Pancreas (tissue), 10 donors: ENCODE results near the gene ESRRA. TPM values are rescaled to one million over a fixed set of nuclear protein-coding genes. Genes with fewer than 3 reads are reported as not detected.
A peak's percentile ranks its signal among the peaks of the same experiment; 100 is the strongest.

Experiments
- ATAC-seq, 4 donors: fragments of 200-7000 bp; cut with Tn5 transposase; one replicate each; pipeline versions ENCODE4 v1.8.0 to v1.9.1; 2020; ENCODE audit warnings: mild to moderate bottlenecking in 4 of 4, moderate library complexity in 4 of 4
- DNase-seq, 6 donors: peaks; one replicate each; pipeline ENCODE4 v3.0.0-alpha.2; 2020
- FAIRE-seq: peaks from 2 replicates; lab custom pipeline; 2012; peaks lifted over from hg19 to GRCh38; lab: Jason Lieb, UNC
- H3K27ac ChIP-seq, 4 donors: fragments of 200-600 bp; sonication (generic); 1 replicate in 3 of 4; 2 replicates in 1 of 4; pipeline versions ENCODE4 v1.5.0 to v1.8.0; 2020
- H3K27me3 ChIP-seq, 4 donors: fragments of 200-600 bp; one replicate each; pipeline ENCODE4 v1.8.0; 2021
- H3K36me3 ChIP-seq, 3 donors: fragments of 200-600 bp; sonication (generic) in 1 of 3; one replicate each; pipeline versions ENCODE4 v1.5.0 to v1.8.0; 2020 to 2021
- H3K4me1 ChIP-seq, 3 donors: fragments of 200-600 bp; one replicate each; pipeline ENCODE4 v1.8.0; 2021
- H3K4me3 ChIP-seq, 4 donors: fragments of 200-600 bp; sonication (generic) in 2 of 4; one replicate each; pipeline versions ENCODE4 v1.5.0 to v1.8.0; 2020 to 2021
- H3K9me3 ChIP-seq, 4 donors: fragments of 200-600 bp; one replicate each; pipeline ENCODE4 v1.8.0; 2021
- WGBS, 2 donors: extraction: QIAGEN DNeasy Blood & Tissue Kit; methylation state at CpG; one replicate each; pipeline ENCODE4 v1.1.7; 2013; 5-methylcytosine and 5-hydroxymethylcytosine counted together
- intact Hi-C, 3 donors: fragments of 100-400 bp; cut with DNase I; formaldehyde crosslinking; loops; one replicate each; pipeline versions ENCODE4 v1.11.1 to v1.14.2; 2022
- polyA plus RNA-seq, 2 donors: library from polyadenylated mRNA; stranded (reverse); fragments of 200-250 nt; gene quantifications; one replicate each; pipeline ENCODE4 v1.2.3, GENCODE V29; 2013
- total RNA-seq, 6 donors: library from RNA; stranded (reverse); fragmentation: NEBNext Ultra II Directional in 4 of 6; extraction: Animal tissue kit (Norgen Biotek cat#: 25700) in 4 of 6; gene quantifications; one replicate each; pipeline versions ENCODE4 v1.2.1 to v1.2.4, GENCODE V29; 2021 to 2023
- TF ChIP-seq, protein P1 (sequence below), 4 donors: fragments of 200-600 bp; sonication (generic) in 3 of 4; IDR thresholded peaks; one replicate each; pipeline versions ENCODE4 v1.5.0 to v1.8.0; 2021; ENCODE audit warnings: antibody characterized with exemption in 4 of 4
- donor health status: healthy with polysubstance abuse.
- donor health status: DM: no; HTN: no; CAD: no; lungs with moderate emphysema.
- donor health status: DM: no; HTN: no; CAD: no.
- donor health status: control.
- donor health status: control.
- donor health status: Bipolar disorder and iron deficiency.
- donor health status: DM: yes; HTN: yes; CAD: no.
- donor health status: DM: no; HTN: no; CAD: no.
- donor health status: DM: no; HTN: no; CAD: no.
- donor health status: DM: yes; HTN: yes; CAD: no.

The ESRRA gene
- total and polyA plus RNA-seq, 8 donors, result 28.0 to 62.3 (median 42.2) TPM

DNA sequence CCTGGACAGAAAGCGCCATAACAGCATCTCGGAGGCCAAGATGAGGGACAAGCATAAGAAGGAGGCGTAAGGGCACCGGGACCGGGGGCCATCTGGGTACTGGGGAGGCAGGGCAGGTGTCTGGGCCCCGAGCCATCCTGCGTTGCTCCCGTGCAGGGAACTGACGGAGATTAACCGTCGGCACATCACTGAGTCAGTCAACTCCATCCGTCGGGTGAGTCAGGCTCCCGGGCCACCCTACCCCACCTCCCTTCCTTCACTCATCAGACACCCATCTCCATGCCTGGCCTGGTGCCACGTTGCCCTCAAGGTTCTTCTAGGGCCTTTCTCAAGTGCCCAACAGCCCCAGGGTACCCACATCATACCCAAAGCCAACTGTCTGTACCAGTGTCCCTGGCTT is 39.0 kb upstream of the ESRRA start:
- 86% methylated on average over 15 of the region's 15 CpGs for WGBS, 2 donors
- FAIRE-seq (no peak), ATAC-seq (no peak), DNase-seq (peak in 3 of 6 donors; percentile 55 to 74 (median 64))
- intact Hi-C loops, result no loop called here
- no peak overlapping the region for H3K4me3 ChIP-seq
- H3K4me1 ChIP-seq, result peaks cover 0 to 12% (median 5%) of the 10 kb centered on the region in 3 donors
- TF ChIP-seq, protein P1, sequence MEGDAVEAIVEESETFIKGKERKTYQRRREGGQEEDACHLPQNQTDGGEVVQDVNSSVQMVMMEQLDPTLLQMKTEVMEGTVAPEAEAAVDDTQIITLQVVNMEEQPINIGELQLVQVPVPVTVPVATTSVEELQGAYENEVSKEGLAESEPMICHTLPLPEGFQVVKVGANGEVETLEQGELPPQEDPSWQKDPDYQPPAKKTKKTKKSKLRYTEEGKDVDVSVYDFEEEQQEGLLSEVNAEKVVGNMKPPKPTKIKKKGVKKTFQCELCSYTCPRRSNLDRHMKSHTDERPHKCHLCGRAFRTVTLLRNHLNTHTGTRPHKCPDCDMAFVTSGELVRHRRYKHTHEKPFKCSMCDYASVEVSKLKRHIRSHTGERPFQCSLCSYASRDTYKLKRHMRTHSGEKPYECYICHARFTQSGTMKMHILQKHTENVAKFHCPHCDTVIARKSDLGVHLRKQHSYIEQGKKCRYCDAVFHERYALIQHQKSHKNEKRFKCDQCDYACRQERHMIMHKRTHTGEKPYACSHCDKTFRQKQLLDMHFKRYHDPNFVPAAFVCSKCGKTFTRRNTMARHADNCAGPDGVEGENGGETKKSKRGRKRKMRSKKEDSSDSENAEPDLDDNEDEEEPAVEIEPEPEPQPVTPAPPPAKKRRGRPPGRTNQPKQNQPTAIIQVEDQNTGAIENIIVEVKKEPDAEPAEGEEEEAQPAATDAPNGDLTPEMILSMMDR (IDR thresholded peaks at IDR 0.05), result no peak
- no peak overlapping the region for H3K27ac ChIP-seq
- H3K9me3 ChIP-seq, result no peaks in the 10 kb centered on the region
- H3K27me3 ChIP-seq, result no peaks in the 10 kb centered on the region
- H3K36me3 ChIP-seq, result no peaks in the 10 kb centered on the region

DNA sequence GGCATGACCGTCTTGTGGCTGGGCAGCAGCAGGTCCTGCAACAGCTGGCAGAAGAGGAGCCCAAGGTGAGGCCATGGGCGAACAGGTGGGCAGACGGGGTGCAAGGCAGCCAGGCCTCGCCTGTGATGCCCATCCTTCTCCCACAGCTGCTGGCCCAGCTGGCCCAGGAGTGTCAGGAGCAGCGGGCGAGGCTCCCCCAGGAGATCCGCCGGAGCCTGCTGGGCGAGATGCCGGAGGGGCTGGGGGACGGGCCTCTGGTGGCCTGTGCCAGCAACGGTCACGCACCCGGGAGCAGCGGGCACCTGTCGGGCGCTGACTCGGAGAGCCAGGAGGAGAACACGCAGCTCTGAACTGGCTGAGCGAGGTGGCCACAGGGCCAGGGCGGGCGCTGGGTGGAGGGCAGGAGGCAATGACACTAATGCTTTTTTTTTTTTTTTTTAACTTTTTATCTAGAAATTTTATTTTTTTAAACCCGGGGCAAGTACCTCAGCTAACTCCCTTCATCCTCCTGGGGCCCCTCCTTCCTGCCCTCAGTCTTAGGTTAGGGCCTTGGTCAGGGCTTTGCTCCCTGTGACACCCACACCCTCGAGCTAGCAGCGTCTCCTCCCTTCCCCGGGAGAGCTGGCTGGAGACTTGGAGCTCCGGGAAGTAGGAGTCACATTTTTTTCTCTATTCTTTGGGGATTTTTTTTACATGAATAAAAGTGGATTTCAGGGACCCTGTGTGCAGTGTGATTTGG is 37.9 kb upstream of the ESRRA start:
- FAIRE-seq, result no peak
- H3K9me3 ChIP-seq, result no peaks in the 10 kb centered on the region
- no peaks in the 10 kb centered on the region for H3K36me3 ChIP-seq
- peak in 3 of 6 donors; percentile 64 to 82 (median 65) for DNase-seq
- H3K4me3 ChIP-seq, result no peak overlapping the region
- H3K27ac ChIP-seq, result peak overlapping the region in 3 of 4 donors; percentile 95 to 96 (median 96)
- no peaks in the 10 kb centered on the region for H3K27me3 ChIP-seq
- TF ChIP-seq, protein P1 (IDR thresholded peaks at IDR 0.05), result no peak
- intact Hi-C loops, result no loop called here
- H3K4me1 ChIP-seq, result peaks cover 0 to 12% (median 5%) of the 10 kb centered on the region in 3 donors
- no peak for ATAC-seq
- WGBS, 2 donors, result 88 to 90% methylated on average over 27 of the region's 27 CpGs

DNA sequence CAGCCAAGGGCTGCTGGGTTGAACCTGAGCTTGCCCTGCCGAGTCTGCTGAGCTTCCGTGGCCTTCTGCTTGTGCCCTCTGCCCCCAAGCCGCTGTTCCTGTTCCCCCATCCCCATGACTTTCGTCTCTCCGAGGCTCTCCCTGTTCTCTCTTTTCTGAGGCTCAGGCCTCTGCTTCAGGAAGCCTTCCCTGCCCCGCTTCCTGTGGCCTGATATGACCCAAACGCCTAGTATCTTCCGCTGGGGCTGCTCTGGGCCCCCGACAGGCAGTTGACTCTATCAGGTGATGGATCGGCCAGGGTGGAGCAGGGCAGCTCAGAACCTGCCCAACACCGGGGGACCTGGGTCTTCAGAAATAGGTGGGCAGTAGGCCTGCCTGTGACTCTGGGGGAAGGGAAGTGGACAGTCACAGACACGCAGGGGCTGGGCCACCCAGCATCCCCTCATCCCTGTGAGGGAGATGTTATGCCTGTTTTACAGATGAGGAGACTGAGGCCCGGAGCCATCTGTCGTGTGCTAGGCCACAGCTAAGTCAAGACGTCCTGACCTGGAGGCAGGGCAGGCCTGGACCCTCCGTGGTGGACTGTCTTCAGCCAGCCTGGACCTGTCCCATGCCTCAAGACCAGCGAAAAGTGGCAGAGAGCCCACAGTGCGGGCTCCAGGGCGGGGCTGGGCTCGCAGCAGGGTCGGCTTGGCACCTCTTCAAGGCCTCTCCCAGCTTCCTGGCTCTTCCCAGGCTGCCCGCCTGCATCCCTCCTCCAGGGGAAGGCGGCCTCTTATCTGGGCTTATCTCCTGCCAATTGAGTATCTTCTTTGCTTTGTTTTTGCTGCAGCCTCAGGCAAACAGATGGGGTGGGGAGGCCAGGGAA is 37.1 kb upstream of the ESRRA start:
- WGBS, 2 donors, result 44 to 47% methylated on average over 23 of the region's 23 CpGs
- no peaks in the 10 kb centered on the region for H3K27me3 ChIP-seq
- peak overlapping the region; percentile 87 to 96 (median 96) for H3K27ac ChIP-seq
- H3K4me3 ChIP-seq, result peak overlapping the region in 3 of 4 donors; percentile 43 to 73 (median 63)
- H3K9me3 ChIP-seq, result no peaks in the 10 kb centered on the region
- FAIRE-seq (no peak), ATAC-seq (peak in 1 of 4 donors; percentile 1), DNase-seq (peak; percentile 72 to 88 (median 76))
- no peaks in the 10 kb centered on the region for H3K36me3 ChIP-seq
- TF ChIP-seq, protein P1 (IDR thresholded peaks at IDR 0.05), result no peak
- intact Hi-C loops, result no loop called here
- H3K4me1 ChIP-seq, result peaks cover 0 to 14% (median 10%) of the 10 kb centered on the region in 3 donors

DNA sequence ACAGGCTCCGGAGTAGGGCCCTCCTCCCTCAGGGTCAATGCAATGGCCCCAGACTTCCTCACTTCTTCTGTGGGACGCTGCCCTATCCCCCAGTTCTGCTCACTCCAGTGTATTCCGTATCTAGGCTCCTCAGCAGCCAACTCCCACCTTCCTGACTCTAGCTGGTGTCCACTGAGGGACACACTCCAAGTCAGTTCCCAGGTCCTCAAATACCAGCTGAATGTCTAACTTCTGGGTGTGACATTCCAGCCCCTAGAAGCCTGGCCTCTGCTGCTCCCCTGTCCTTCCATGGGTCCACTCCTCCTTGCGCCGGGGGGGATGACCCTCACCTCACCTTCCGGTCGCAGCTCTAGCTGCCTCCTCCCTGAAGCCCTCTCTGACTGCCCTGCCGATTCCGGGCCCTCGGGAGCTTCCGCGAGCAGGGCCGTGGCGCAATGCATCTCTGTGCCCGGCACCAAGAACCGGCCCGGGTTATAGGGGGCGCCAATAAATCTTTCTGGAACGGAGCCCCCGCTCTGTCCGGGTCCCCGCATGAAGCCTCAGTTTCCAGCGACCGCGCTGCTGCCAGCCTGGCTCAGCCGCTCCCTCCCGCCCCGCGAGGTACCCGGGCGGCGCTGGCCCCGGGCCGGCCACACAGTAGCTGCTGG is 36.3 kb upstream of the ESRRA start:
- peaks cover 0 to 14% (median 10%) of the 10 kb centered on the region in 3 donors for H3K4me1 ChIP-seq
- H3K4me3 ChIP-seq, result peak overlapping the region; percentile 43 to 73 (median 60)
- H3K9me3 ChIP-seq, result no peaks in the 10 kb centered on the region
- intact Hi-C loops, result no loop called here
- H3K27ac ChIP-seq, result peak overlapping the region; percentile 87 to 96 (median 96)
- no peak for FAIRE-seq
- peak; percentile 6 to 17 (median 13) for ATAC-seq
- TF ChIP-seq, protein P1 (IDR thresholded peaks at IDR 0.05), result no peak
- DNase-seq, result peak in 5 of 6 donors; percentile 64 to 88 (median 79)
- WGBS, 2 donors, result 1% methylated on average over 34 of the region's 34 CpGs
- no peaks in the 10 kb centered on the region for H3K27me3 ChIP-seq
- no peaks in the 10 kb centered on the region for H3K36me3 ChIP-seq
